ENCODE measurements around the gene MORN1. TPM values are rescaled to one million over a fixed set of nuclear protein-coding genes. Genes with fewer than 3 reads are reported as not detected.

The MORN1 gene
- total RNA-seq: 9.0 and 10.4 TPM in 2 replicates

DNA sequence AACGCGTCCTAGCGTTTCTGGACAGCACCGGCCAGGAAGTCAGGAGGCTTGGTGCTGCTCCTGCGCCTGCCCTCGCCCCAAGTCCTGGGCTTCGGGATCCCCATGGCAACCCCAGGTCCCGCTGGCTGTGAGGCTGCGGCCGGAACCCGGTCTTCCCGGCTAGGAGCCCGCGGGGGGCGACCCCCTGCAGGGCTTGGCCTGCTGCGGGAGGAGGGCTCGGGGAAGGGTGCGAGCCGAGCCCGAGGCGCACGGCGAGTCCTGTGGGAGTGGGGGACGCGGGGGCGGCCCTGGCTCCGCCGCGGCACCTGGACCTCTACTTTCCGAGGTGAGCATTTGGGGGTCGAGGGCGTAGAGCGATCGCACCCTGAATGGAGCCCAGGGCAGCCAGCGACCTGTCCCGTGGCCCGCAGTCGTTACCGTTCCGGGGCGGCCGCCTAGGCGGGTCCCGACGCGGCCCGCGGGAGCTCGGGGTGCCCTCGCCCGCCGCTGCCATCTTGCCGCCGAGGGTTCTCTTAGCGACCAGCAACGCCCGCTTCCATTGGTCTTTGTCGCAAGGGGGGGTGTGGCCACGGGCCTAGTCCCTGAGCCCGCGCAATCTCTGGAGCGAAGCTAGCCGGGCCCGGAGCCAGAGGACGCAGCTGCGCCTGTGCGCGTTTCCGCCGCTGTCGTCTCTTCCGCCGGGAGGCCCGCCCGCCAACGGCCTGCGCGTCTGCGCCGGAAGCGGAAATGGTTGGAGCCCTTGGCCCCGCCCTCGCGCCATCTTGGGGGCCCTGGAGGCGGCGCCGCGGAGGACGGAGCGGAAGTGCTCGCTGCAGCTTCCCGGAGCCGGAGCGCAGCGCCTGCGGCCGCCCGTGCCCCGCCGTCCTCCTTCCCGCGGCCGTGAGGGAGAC is at the start of gene MORN1, which contains the start of gene RER1:
Gene MORN1 (minus strand): TSS at position 514 of the 890 bp plus-strand sequence. CDS start 21 bp downstream, at position 493.
Gene RER1 (plus strand): TSS at position 801 of the 890 bp plus-strand sequence. CDS start 3,950 bp downstream, outside the sequence.

GRCh38 chr1:2412395-2412772 is 21.0 kb upstream of the MORN1 start, which contains the start of gene PEX10:
Gene PEX10 (minus strand): TSS chr1:2412564. CDS start chr1:2412502, 62 bp downstream.

Other genes starting within 250 kb of the MORN1 start
- gene FAAP20, start 196.8 kb downstream of the MORN1 start, total RNA-seq: 16.6 and 17.9 TPM in 2 replicates
- 34.9 and 40.9 TPM in 2 replicates for gene SKI, start 163.2 kb downstream of the MORN1 start, total RNA-seq
- gene RER1, start 287 bp upstream of the MORN1 start, total RNA-seq: 112 and 119 TPM in 2 replicates
- gene PEX10, start 21.0 kb upstream of the MORN1 start, total RNA-seq: 27.7 and 30.1 TPM in 2 replicates
- 0.26 and 0.76 TPM in 2 replicates for gene PLCH2, start 84.7 kb upstream of the MORN1 start, total RNA-seq
- gene PANK4, start 135.0 kb upstream of the MORN1 start, total RNA-seq: 15.0 and 15.8 TPM in 2 replicates
- gene HES5, start 138.7 kb upstream of the MORN1 start, total RNA-seq: 0.11 TPM in 1 of 2 replicates, not detected in the other
- gene TNFRSF14, start 164.8 kb upstream of the MORN1 start, total RNA-seq: 20.2 and 22.0 TPM in 2 replicates
- gene PRXL2B, start 195.2 kb upstream of the MORN1 start, total RNA-seq: 8.6 and 9.6 TPM in 2 replicates
- gene MMEL1, start 241.5 kb upstream of the MORN1 start, total RNA-seq: 0.26 and 0.32 TPM in 2 replicates

All from articular chondrocyte of knee joint (primary cell).